Keratinocyte (primary cell): ENCODE results near the gene EEF1E1. TPM values are rescaled to one million over a fixed set of nuclear protein-coding genes. Genes with fewer than 3 reads are reported as not detected.
"Not testable (repeated sequence)": the region's sequence is repeated elsewhere in the genome, so short reads cannot be mapped to it uniquely, and the experiment has no call there.

ENCODE experiments used
- DNase-seq: peaks from one replicate; pipeline ENCODE4 v3.0.0-alpha.2; 2011; ENCODE audit warnings: low read depth, missing footprints, low spot score
- FAIRE-seq: peaks from 2 replicates; lab custom pipeline; 2011; peaks lifted over from hg19 to GRCh38; lab: Jason Lieb, UNC
- H2AFZ ChIP-seq: 2 replicates; pipeline ENCODE4 v1.6.0; 2012; ENCODE audit warnings: low read length, control low read depth, inconsistent platforms; ENCODE audit not compliant: control insufficient read depth
- H3K27ac ChIP-seq: 2 replicates; pipeline ENCODE4 v1.5.1; 2011; ENCODE audit warnings: low read length; ENCODE audit not compliant: control insufficient read depth, insufficient read depth
- H3K27me3 ChIP-seq: 3 replicates; pipeline ENCODE4 v1.6.0; 2011; ENCODE audit warnings: low read length; ENCODE audit not compliant: control insufficient read depth, insufficient read depth; ENCODE audit errors: extremely low read depth
- H3K36me3 ChIP-seq, 2 experiments: 2 replicates in 1 of 2; 3 replicates in 1 of 2; pipeline ENCODE4 v1.5.1; 2011; ENCODE audit warnings: low read length in 2 of 2, mild to moderate bottlenecking in 1 of 2; ENCODE audit not compliant: control insufficient read depth in 2 of 2, insufficient read depth in 2 of 2; ENCODE audit errors: extremely low read depth in 1 of 2
- H3K4me1 ChIP-seq: 3 replicates; pipeline ENCODE4 v1.5.1; 2011; ENCODE audit warnings: low read length; ENCODE audit not compliant: control insufficient read depth, insufficient read depth; ENCODE audit errors: extremely low read depth
- H3K4me2 ChIP-seq: 3 replicates; pipeline ENCODE4 v1.6.0; 2011; ENCODE audit warnings: low read depth, low read length; ENCODE audit not compliant: control insufficient read depth, insufficient read depth; ENCODE audit errors: extremely low read depth
- H3K4me3 ChIP-seq, 3 experiments: fragments of 200-600 bp in 1 of 3; sonication (generic) in 1 of 3; 2 replicates in 2 of 3; 3 replicates in 1 of 3; pipeline ENCODE4 v1.5.1; 2011 to 2016; ENCODE audit warnings: low read length in 3 of 3, mild to moderate bottlenecking in 3 of 3, control low read depth in 2 of 3, inconsistent platforms in 1 of 3, low read depth in 1 of 3, mixed read lengths in 1 of 3, mixed run types in 1 of 3, moderate library complexity in 1 of 3; ENCODE audit not compliant: control insufficient read depth in 2 of 3, insufficient read depth in 2 of 3; ENCODE audit errors: extremely low read depth in 1 of 3
- H3K79me2 ChIP-seq: 2 replicates; pipeline ENCODE4 v1.6.0; 2012; ENCODE audit warnings: low read length; ENCODE audit not compliant: control insufficient read depth, insufficient read depth
- H3K9ac ChIP-seq: 3 replicates; pipeline ENCODE4 v1.6.0; 2011; ENCODE audit warnings: low read length; ENCODE audit not compliant: control insufficient read depth, insufficient read depth; ENCODE audit errors: extremely low read depth
- H3K9me1 ChIP-seq: 3 replicates; pipeline ENCODE4 v1.6.0; 2011; ENCODE audit warnings: low read length; ENCODE audit not compliant: control insufficient read depth, insufficient read depth; ENCODE audit errors: extremely low read depth
- H3K9me3 ChIP-seq: 2 replicates; pipeline ENCODE4 v1.5.1; 2012; ENCODE audit warnings: low read depth, low read length; ENCODE audit not compliant: control insufficient read depth
- H4K20me1 ChIP-seq: 3 replicates; pipeline ENCODE4 v1.6.0; 2011; ENCODE audit warnings: low read length; ENCODE audit not compliant: control insufficient read depth, insufficient read depth; ENCODE audit errors: extremely low read depth
- CTCF ChIP-seq, 3 experiments: IDR thresholded peaks in 1 of 3; conservative IDR thresholded peaks in 1 of 3; optimal IDR thresholded peaks in 1 of 3; 2 replicates in 2 of 3; 3 replicates in 1 of 3; pipeline versions ENCODE3 to v1.5.1; 2011; ENCODE audit warnings: low read length in 3 of 3, mild to moderate bottlenecking in 3 of 3, moderate library complexity in 2 of 3, control low read depth in 1 of 3, inconsistent platforms in 1 of 3; ENCODE audit not compliant: insufficient read depth in 2 of 3; ENCODE audit errors: extremely low read depth in 1 of 3
- EZH2 ChIP-seq: IDR thresholded peaks from one replicate; pipeline ENCODE4 v1.6.1; 2012; ENCODE audit warnings: inconsistent platforms, mild to moderate bottlenecking, low read length, moderate library complexity
- dilution Hi-C: fragments of 300-500 bp; cut with MboI; formaldehyde crosslinking; loops from one replicate; pipeline ENCODE4 v1.7.0; 2020; ENCODE audit warnings: low sequenced_read_pairs; ENCODE audit not compliant: extremely low pct_ligation_motif_present
- polyA plus RNA-seq, 5 experiments: library from polyadenylated mRNA; depleted of rRNA in 3 of 5; stranded (reverse) in 3 of 5; stranded (forward) in 1 of 5; unstranded in 1 of 5; fragments of >200 nt; gene quantifications; 1 replicate in 1 of 5; 2 replicates in 3 of 5; 3 replicates in 1 of 5; pipeline versions ENCODE4 v1.2.1 to v1.2.3, GENCODE V29; 2011 to 2012; ENCODE audit warnings: missing spikeins in 2 of 5, low read depth in 1 of 5, low replicate concordance in 1 of 5

Gene EEF1E1
- polyA plus RNA-seq, 1 donor (not counting 4 experiments of a cell fraction or from before 2014, with no cell fraction given): 83.5 TPM

GRCh38 chr6:8054276-8054675 is 48.1 kb downstream of the EEF1E1 start:
- dilution Hi-C loops: no loop called here
- no peak overlapping the region for H2AFZ ChIP-seq

GRCh38 chr6:8047541-8048292 is 54.6 kb downstream of the EEF1E1 start:
- no peaks in the 10 kb centered on the region for H3K9me3 ChIP-seq
- FAIRE-seq: no peak
- no peak for DNase-seq
- no peaks in the 10 kb centered on the region for H3K27me3 ChIP-seq
- H3K4me2 ChIP-seq: no peak overlapping the region
- no peaks in the 10 kb centered on the region for H3K36me3 ChIP-seq
- no peak overlapping the region for H2AFZ ChIP-seq
- dilution Hi-C loops: no loop called here
- no peaks in the 10 kb centered on the region for H3K9me1 ChIP-seq
- TF ChIP-seq EZH2 (no peak), CTCF (optimal IDR thresholded peaks at IDR 0.05 in 1 of 3, IDR thresholded peaks at IDR 0.05 in 1 of 3, conservative IDR thresholded peaks at IDR 0.05 in 1 of 3; ENCODE audit: extremely low read depth in 1 of 3, insufficient read depth in 2 of 3, low read length in 3 of 3) (no peak)
- H4K20me1 ChIP-seq: no peaks in the 10 kb centered on the region
- no peak overlapping the region for H3K9ac ChIP-seq
- H3K4me1 ChIP-seq: no peaks in the 10 kb centered on the region
- H3K79me2 ChIP-seq: no peaks in the 10 kb centered on the region
- no peak overlapping the region for H3K27ac ChIP-seq
- H3K4me3 ChIP-seq: no peak overlapping the region

More at GRCh38 chr6:8054276-8054675, 48.1 kb downstream of the EEF1E1 start:
- no peak overlapping the region for H3K9ac ChIP-seq
- H3K9me1 ChIP-seq: no peaks in the 10 kb centered on the region
- no peak overlapping the region for H3K4me2 ChIP-seq
- DNase-seq (no peak), FAIRE-seq (no peak)
- TF ChIP-seq EZH2 (no peak), CTCF (optimal IDR thresholded peaks at IDR 0.05 in 1 of 3, IDR thresholded peaks at IDR 0.05 in 1 of 3, conservative IDR thresholded peaks at IDR 0.05 in 1 of 3; ENCODE audit: extremely low read depth in 1 of 3, insufficient read depth in 2 of 3, low read length in 3 of 3) (no peak)
- no peaks in the 10 kb centered on the region for H3K9me3 ChIP-seq
- H3K79me2 ChIP-seq: no peaks in the 10 kb centered on the region
- peaks cover 0 to 3% of the 10 kb centered on the region in 2 experiments for H3K36me3 ChIP-seq
- peaks cover 2% of the 10 kb centered on the region for H4K20me1 ChIP-seq
- H3K4me1 ChIP-seq: no peaks in the 10 kb centered on the region
- no peaks in the 10 kb centered on the region for H3K27me3 ChIP-seq
- H3K4me3 ChIP-seq: no peak overlapping the region
- no peak overlapping the region for H3K27ac ChIP-seq

- DNase-seq, FAIRE-seq, H3K4me3 ChIP-seq, H3K79me2 ChIP-seq, H3K4me1 ChIP-seq, H3K9me1 ChIP-seq, H3K36me3 ChIP-seq, H3K9me3 ChIP-seq, H2AFZ ChIP-seq, H4K20me1 ChIP-seq, H3K4me2 ChIP-seq, H3K27me3 ChIP-seq, H3K27ac ChIP-seq, dilution Hi-C loops, H3K9ac ChIP-seq: not testable (repeated sequence)
Observed at GRCh38 chr6:8045769-8046168, 56.6 kb downstream of the EEF1E1 start.
